ENCODE data around the gene VIM.
"Not testable (repeated sequence)": the region's sequence is repeated elsewhere in the genome, so short reads cannot be mapped to it uniquely, and the experiment has no call there.

Gene VIM

GRCh38 chr10:17257466-17258321, 29.7 kb downstream of the VIM start:
- DNase-seq = peak in 1 of 4 experiments; percentile 2

DNA sequence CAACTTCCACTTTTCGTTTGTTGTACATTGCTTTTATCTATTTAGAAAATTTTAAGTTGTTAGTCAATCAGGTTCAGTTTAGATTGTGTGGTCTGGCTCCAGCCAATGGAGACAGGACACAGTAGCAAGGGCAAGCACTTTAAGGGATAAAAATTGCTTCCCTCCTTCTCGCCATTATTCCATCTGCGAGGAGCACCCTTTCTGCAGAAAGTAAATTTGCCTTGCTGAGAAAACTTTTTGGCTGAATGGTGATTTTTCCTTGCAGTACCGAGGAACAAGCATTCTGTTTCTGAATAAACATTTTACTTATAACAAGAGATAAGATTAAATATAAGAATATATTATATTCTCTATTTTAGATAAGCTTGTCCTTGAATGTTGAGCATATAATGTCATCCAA, 34.5 kb downstream of the VIM start:
- no peak for DNase-seq

- no peak for DNase-seq
These were observed 35.5 kb downstream of the VIM start for GRCh38 chr10:17263580-17263979.

- no peak for DNase-seq
These were observed 37.4 kb downstream of the VIM start for GRCh38 chr10:17265468-17265867.

GRCh38 chr10:17266549-17266948, 38.5 kb downstream of the VIM start:
- DNase-seq = not testable (repeated sequence)

- no peak for DNase-seq
These were observed 44.6 kb downstream of the VIM start for GRCh38 chr10:17272648-17273047.

DNA sequence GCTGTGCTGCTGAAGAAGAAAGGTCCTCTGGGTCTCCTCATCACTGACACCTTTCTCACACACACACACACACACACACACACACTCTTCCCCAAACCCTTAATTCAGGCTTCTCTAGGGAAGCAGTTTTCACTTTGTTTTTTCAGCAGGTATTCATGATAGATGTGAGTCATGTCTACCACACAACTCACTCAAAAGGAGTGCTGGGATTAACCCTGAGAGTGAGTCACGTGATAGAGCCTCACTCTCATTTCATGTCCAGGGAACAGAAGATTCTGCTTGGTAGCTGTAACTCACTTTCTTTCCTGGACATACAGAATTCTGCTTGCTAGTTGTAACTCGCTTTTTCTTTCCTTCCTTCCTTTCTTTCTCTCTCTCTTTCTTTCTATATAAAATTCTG, 45.4 kb downstream of the VIM start:
- no peak for DNase-seq

- no peak for DNase-seq
These were observed 48.8 kb downstream of the VIM start for GRCh38 chr10:17276756-17277424.

DNA sequence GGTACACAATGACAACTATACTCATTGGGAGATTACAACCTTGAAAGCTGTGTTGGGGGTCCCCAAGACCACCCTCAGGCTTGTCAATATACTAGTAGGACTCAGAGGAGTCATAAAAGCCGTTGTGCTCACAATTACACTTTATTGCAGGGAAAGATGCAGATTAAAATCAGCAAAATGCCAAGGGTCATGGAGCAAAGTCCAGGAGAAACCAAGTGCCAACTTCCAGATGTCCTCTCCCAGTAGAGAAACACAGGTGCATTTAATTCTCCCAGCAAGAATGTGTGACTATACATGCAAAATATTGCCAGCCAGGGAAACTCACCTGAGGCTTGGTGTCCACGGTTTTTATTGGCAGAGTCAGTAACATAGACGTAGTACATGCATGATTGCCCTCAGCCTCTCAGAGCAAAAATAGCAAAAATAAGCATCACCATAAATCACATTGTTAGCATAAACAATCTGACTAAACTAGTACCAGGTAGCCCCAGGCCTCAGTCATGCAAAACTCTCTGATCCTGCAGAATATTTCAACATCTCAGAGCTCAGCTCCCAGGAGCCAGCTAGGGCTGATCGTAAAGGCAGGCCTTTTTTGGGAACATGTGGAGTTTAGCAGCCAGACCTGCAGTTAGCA, 50.7 kb downstream of the VIM start:
- no peak for DNase-seq

- no peak for DNase-seq
These were observed 54.3 kb downstream of the VIM start for GRCh38 chr10:17282311-17282710.

DNA sequence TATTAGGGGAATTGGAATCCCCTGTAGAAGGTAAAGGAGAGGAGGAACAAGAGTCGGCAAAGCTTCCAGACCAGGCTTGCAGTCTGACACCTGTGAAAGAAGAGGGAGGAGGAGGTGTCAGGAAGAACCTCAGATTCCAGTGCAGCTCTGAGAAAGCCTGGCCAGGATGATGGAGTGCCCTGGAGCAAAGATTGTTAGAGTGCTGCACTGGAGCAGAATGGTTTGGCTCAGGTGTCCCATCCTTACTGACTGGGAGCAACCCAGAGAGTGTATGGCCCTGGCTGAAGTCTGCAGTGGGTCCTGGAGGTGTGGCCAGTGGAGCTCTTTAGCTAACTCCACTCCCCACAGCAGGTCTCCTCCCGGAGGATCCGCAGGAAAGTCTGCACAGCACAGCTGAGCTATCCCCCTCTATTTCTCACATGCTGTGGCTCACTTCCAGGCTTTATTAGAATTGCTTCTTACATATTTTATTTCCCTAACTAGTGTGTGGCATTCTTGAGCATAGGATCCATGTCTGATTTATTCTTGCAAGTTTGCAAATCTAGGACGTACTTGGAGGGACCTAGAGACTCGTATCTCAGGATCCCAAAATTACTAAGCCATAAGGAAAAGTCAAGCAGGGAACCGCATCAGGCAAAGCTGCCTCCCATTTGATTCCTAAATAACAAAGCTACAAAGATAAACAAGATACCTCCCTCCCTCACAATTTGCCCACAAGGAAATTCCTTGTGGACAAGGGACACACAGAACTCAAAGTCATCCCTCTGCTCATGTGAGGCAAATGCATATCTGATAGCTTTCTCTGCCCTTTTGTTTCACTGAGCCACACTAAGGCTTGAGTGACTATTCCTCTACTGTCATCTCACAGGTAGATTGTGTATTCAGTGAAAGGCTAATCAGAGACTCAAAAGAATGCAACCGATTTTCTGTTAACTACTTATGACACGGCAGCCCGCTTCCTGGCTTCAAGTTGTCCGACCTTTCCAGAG, 58.8 kb downstream of the VIM start:
- DNase-seq = no peak
